Ascending aorta (tissue), 2 donors: ENCODE measurements around the gene CRYBB1. TPM values are rescaled to one million over a fixed set of nuclear protein-coding genes. Genes with fewer than 3 reads are reported as not detected.

Source experiments
- DNase-seq, 2 donors: peaks; one replicate each; pipeline ENCODE4 v3.0.0-alpha.2; 2019; ENCODE audit warnings: low spot score in 2 of 2
- H3K27ac ChIP-seq, 2 donors: fragments of 200-600 bp; sonication (generic); one replicate each; pipeline ENCODE4 v1.5.1; 2016 to 2017; ENCODE audit warnings: mild to moderate bottlenecking in 1 of 2
- H3K27me3 ChIP-seq: fragments of 200-600 bp; sonication (generic); one replicate; pipeline ENCODE4 v1.5.1; 2017
- H3K36me3 ChIP-seq, 2 donors: fragments of 200-600 bp; sonication (generic); one replicate each; pipeline ENCODE4 v1.5.1; 2016
- H3K4me1 ChIP-seq, 2 donors: fragments of 200-600 bp; sonication (generic); one replicate each; pipeline ENCODE4 v1.5.1; 2016 to 2017; ENCODE audit warnings: mild to moderate bottlenecking in 1 of 2
- H3K4me3 ChIP-seq, 2 donors: fragments of 200-600 bp; sonication (generic); one replicate each; pipeline ENCODE4 v1.5.1; 2016 to 2017; ENCODE audit warnings: mild to moderate bottlenecking in 1 of 2
- H3K9me3 ChIP-seq, 2 donors: fragments of 200-600 bp; sonication (generic); one replicate each; pipeline ENCODE4 v1.5.1; 2016
- intact Hi-C: fragments of 100-400 bp; cut with DNase I; formaldehyde crosslinking; loops from one replicate; pipeline ENCODE4 v1.15.1; 2023
- total RNA-seq: library from RNA; depleted of rRNA; stranded (reverse); fragments of >200 nt; gene quantifications from one replicate; pipeline ENCODE4 v1.1.0, GENCODE V29; 2016
- TF ChIP-seq, protein P1 (sequence below), 3 experiments: fragments of 200-600 bp in 2 of 3; fragments of 450-650 bp in 1 of 3; sonication (generic) in 2 of 3; IDR thresholded peaks; one replicate each; pipeline ENCODE4 v1.5.1; 2016 to 2019; ENCODE audit warnings: antibody characterized with exemption in 3 of 3, mild to moderate bottlenecking in 1 of 3, moderate library complexity in 1 of 3

CRYBB1 gene
- total RNA-seq, 1 donor from 2014 or later, result 7.3 TPM

DNA sequence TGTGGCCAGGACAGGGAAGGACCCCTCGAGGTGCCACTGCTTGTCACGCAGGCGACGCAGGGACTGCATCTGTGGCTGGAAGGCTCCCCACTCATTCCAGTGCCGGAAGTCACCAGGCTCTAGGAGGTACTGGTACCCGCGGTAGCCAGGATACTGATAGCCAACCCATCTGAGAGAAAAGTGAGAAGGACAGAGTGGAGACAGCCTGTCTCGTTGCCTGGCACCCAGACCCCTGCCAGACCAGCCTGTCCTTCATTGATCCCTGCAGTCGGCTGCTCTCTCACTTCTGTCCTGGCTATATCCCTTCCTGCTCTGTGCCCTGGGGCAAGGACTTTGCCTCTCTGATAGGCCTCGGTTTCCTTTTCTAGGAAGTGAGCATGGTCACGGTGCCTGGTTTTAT, 18.3 kb downstream of the CRYBB1 start:
- no peak for DNase-seq
- Histone ChIP-seq H3K9me3 (no peaks in the 10 kb centered on the region), H3K27ac (no peak overlapping the region), H3K27me3 (no peaks in the 10 kb centered on the region), H3K4me3 (no peak overlapping the region), H3K36me3 (no peaks in the 10 kb centered on the region), H3K4me1 (no peaks in the 10 kb centered on the region)
- intact Hi-C loops, result no loop called here
- TF ChIP-seq, protein P1, sequence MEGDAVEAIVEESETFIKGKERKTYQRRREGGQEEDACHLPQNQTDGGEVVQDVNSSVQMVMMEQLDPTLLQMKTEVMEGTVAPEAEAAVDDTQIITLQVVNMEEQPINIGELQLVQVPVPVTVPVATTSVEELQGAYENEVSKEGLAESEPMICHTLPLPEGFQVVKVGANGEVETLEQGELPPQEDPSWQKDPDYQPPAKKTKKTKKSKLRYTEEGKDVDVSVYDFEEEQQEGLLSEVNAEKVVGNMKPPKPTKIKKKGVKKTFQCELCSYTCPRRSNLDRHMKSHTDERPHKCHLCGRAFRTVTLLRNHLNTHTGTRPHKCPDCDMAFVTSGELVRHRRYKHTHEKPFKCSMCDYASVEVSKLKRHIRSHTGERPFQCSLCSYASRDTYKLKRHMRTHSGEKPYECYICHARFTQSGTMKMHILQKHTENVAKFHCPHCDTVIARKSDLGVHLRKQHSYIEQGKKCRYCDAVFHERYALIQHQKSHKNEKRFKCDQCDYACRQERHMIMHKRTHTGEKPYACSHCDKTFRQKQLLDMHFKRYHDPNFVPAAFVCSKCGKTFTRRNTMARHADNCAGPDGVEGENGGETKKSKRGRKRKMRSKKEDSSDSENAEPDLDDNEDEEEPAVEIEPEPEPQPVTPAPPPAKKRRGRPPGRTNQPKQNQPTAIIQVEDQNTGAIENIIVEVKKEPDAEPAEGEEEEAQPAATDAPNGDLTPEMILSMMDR (IDR thresholded peaks at IDR 0.05), result no peak

- H3K36me3 ChIP-seq, result no peaks in the 10 kb centered on the region
- no peaks in the 10 kb centered on the region for H3K27me3 ChIP-seq
- H3K27ac ChIP-seq, result no peak overlapping the region
- H3K4me3 ChIP-seq, result no peak overlapping the region
- DNase-seq, result no peak
- TF ChIP-seq, protein P1 (IDR thresholded peaks at IDR 0.05), result no peak
- intact Hi-C loops, result no loop called here
- no peaks in the 10 kb centered on the region for H3K4me1 ChIP-seq
- no peaks in the 10 kb centered on the region for H3K9me3 ChIP-seq
Measured at GRCh38 chr22:26597480-26597879, 20.3 kb downstream of the CRYBB1 start.

GRCh38 chr22:26597026-26597425, 20.8 kb downstream of the CRYBB1 start:
- intact Hi-C loops, result no loop called here
- Histone ChIP-seq H3K27me3 (no peaks in the 10 kb centered on the region), H3K27ac (no peak overlapping the region), H3K36me3 (no peaks in the 10 kb centered on the region), H3K4me1 (no peaks in the 10 kb centered on the region), H3K9me3 (no peaks in the 10 kb centered on the region), H3K4me3 (no peak overlapping the region)
- TF ChIP-seq, protein P1 (IDR thresholded peaks at IDR 0.05), result no peak
- no peak for DNase-seq

DNA sequence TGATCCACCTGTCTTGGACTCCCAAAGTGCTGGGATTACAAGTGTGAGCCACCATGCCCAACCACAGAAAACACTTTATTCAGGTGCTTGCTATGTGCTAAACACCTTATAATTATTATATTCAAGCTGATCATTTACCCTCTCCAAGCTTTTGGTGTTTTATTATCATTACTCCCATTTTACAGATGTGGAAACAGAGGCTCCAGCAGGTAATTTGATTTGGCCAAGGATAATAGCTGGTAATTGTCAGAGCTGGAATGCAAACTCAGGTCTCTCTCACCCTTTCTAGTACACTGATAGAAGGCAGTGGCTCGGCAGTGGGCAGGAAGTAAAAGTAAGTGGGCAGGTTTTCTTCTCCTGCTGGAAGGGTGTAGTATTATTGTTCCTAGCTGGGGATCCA, 24.1 kb downstream of the CRYBB1 start:
- H3K9me3 ChIP-seq, result no peaks in the 10 kb centered on the region

GRCh38 chr22:26592421-26592891, 25.4 kb downstream of the CRYBB1 start:
- DNase-seq, result no peak

More for the DNA sequence above, 24.1 kb downstream of the CRYBB1 start:
- H3K4me3 ChIP-seq, result no peak overlapping the region
- no peaks in the 10 kb centered on the region for H3K36me3 ChIP-seq
- H3K4me1 ChIP-seq, result peaks cover 0 to 14% of the 10 kb centered on the region in 2 donors
- intact Hi-C loops, result no loop called here
- TF ChIP-seq, protein P1 (IDR thresholded peaks at IDR 0.05), result no peak
- H3K27ac ChIP-seq, result no peak overlapping the region
- H3K27me3 ChIP-seq, result no peaks in the 10 kb centered on the region
- no peak for DNase-seq

More at GRCh38 chr22:26592421-26592891, 25.4 kb downstream of the CRYBB1 start:
- no peaks in the 10 kb centered on the region for H3K9me3 ChIP-seq
- H3K36me3 ChIP-seq, result no peaks in the 10 kb centered on the region
- no peak overlapping the region for H3K27ac ChIP-seq
- H3K4me1 ChIP-seq, result peaks cover 0 to 16% of the 10 kb centered on the region in 2 donors
- intact Hi-C loops, result no loop called here
- no peak overlapping the region for H3K4me3 ChIP-seq
- TF ChIP-seq, protein P1 (IDR thresholded peaks at IDR 0.05), result no peak
- H3K27me3 ChIP-seq, result no peaks in the 10 kb centered on the region
